HEK293 (cell line): ENCODE measurements around the gene AGPAT1.

Experiments
- CTCF ChIP-seq: fragments of 450-650 bp; formaldehyde crosslinking; IDR thresholded peaks from 2 replicates; pipeline ENCODE4 v1.5.1; 2016; ENCODE audit warnings: missing biosample characterization, missing genetic modification characterization
- MYNN ChIP-seq: fragments of 450-650 bp; formaldehyde crosslinking; IDR thresholded peaks from 2 replicates; pipeline ENCODE4 v1.5.1; 2016; ENCODE audit warnings: missing biosample characterization, missing genetic modification characterization, borderline replicate concordance
- WT1 ChIP-seq: fragments of 450-650 bp; formaldehyde crosslinking; IDR thresholded peaks from 2 replicates; pipeline ENCODE4 v1.5.1; 2016; ENCODE audit warnings: missing biosample characterization, missing genetic modification characterization
- ZBTB26 ChIP-seq: fragments of 450-650 bp; formaldehyde crosslinking; optimal IDR thresholded peaks from 2 replicates; pipeline ENCODE3; 2016; ENCODE audit warnings: missing biosample characterization, mild to moderate bottlenecking, missing genetic modification characterization
- ZBTB48 ChIP-seq: fragments of 450-650 bp; formaldehyde crosslinking; IDR thresholded peaks from 2 replicates; pipeline ENCODE4 v1.5.1; 2016; ENCODE audit warnings: missing biosample characterization, missing genetic modification characterization
- ZEB2 ChIP-seq: fragments of 450-650 bp; formaldehyde crosslinking; IDR thresholded peaks from 2 replicates; pipeline ENCODE4 v1.5.1; 2016; ENCODE audit warnings: missing biosample characterization, missing genetic modification characterization
- ZNF837 ChIP-seq: fragments of 450-650 bp; formaldehyde crosslinking; IDR thresholded peaks from 2 replicates; pipeline ENCODE4 v1.5.1; 2016; ENCODE audit warnings: missing biosample characterization, missing genetic modification characterization
- ZSCAN18 ChIP-seq: fragments of 450-650 bp; formaldehyde crosslinking; IDR thresholded peaks from 2 replicates; pipeline ENCODE4 v1.5.1; 2016; ENCODE audit warnings: missing biosample characterization, missing genetic modification characterization

GRCh38 chr6:32167761-32168262 lies 8.1 kb downstream of the AGPAT1 start:
- TF ChIP-seq CTCF (tag by site-specific recombination), result no peak
- no peak for TF ChIP-seq ZEB2
- no peak for TF ChIP-seq WT1 (tag by site-specific recombination)
- TF ChIP-seq MYNN, result no peak
- no peak for TF ChIP-seq ZBTB26 (tag by site-specific recombination)
- TF ChIP-seq ZNF837 (tag by site-specific recombination), result no peak
- TF ChIP-seq ZBTB48, result no peak
- no peak for TF ChIP-seq ZSCAN18
